Hematopoietic multipotent progenitor cell treated with erythropoietin and hydrocortisone succinate and interleukin-3 and kit ligand, for 6 days (in vitro differentiated cells): ENCODE results near the gene UNC5B.
"Not testable (repeated sequence)": the region's sequence is repeated elsewhere in the genome, so short reads cannot be mapped to it uniquely, and the experiment has no call there.

Experiments
- DNase-seq: peaks from one replicate; pipeline ENCODE4 v3.0.0-alpha.2; 2015

The UNC5B gene

GRCh38 chr10:71209731-71210541, 2.4 kb upstream of the UNC5B start:
- DNase-seq: no peak

- DNase-seq: no peak
Measured at GRCh38 chr10:71210542-71210871, 1.9 kb upstream of the UNC5B start.

- no peak for DNase-seq
Measured at GRCh38 chr10:71211053-71211452, 1.3 kb upstream of the UNC5B start.

GRCh38 chr10:71211775-71212317, 524 bp upstream of the UNC5B start:
- no peak for DNase-seq

- DNase-seq: peak; percentile 57
Measured at GRCh38 chr10:71213127-71213621, 804 bp downstream of the UNC5B start.

GRCh38 chr10:71213761-71214440, 1.5 kb downstream of the UNC5B start:
- no peak for DNase-seq

GRCh38 chr10:71214641-71215559, 2.5 kb downstream of the UNC5B start:
- no peak for DNase-seq

GRCh38 chr10:71216363-71216695, 4.0 kb downstream of the UNC5B start:
- DNase-seq: no peak

GRCh38 chr10:71216751-71217265, 4.4 kb downstream of the UNC5B start:
- no peak for DNase-seq

- peak; percentile 44 for DNase-seq
Measured at GRCh38 chr10:71217266-71218045, 5.1 kb downstream of the UNC5B start.

GRCh38 chr10:71218046-71218650, 5.8 kb downstream of the UNC5B start:
- no peak for DNase-seq

- DNase-seq: no peak
Measured at GRCh38 chr10:71218651-71219050, 6.3 kb downstream of the UNC5B start.

GRCh38 chr10:71219236-71219917, 7.0 kb downstream of the UNC5B start:
- not testable (repeated sequence) for DNase-seq

- DNase-seq: no peak
Measured at GRCh38 chr10:71219918-71220688, 7.7 kb downstream of the UNC5B start.

GRCh38 chr10:71220689-71221540, 8.5 kb downstream of the UNC5B start:
- DNase-seq: no peak

GRCh38 chr10:71221586-71222202, 9.3 kb downstream of the UNC5B start:
- no peak for DNase-seq

- DNase-seq: no peak
Measured at GRCh38 chr10:71222601-71223346, 10.4 kb downstream of the UNC5B start.
